ENCODE results near the gene TAOK2.
"Not testable (repeated sequence)": the region's sequence is repeated elsewhere in the genome, so short reads cannot be mapped to it uniquely, and the experiment has no call there.

Gene TAOK2

DNA sequence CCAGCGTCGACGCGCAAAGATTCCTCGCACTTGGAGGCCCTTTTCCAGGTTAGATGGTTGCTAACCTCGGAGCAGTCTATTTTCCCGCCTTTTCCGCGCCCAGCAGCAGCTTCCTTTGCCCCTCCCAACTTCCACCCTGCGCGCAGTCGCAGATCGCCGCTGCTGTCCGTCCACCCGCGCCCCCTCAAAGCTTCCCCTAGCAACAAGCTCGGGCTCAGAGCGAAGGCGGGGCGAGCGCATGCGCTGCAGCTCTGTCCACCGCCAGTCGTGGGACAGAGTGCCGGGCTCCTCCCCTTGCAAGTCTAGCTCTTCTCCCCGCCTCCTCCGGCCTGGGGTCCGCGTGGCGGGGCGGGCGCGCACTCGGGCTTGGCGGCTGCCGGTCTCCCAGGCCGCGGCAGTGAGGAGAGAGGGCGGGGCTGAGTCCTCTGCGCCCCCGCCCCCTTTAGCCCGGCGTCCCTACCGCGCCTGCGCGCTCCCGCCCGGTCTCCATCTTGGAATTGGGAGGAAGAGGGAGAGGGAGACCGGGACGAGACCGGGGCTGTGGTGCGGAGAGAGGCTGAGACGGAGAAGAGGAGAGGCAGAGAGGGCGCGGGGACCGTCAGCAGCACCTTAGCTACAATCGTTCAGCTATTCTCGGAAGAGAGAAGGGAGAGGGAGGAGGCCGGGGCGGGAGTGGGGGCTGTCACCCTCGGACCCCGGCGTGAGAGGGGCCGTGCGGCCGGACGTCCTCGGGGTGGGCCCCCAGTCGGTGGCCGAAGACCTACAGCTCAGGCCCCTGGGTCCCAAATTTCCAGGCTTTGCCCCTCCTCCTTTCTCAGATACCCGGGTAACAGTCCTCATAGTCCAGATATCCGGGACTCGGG is at the start of gene TAOK2:
Gene TAOK2, plus strand, starts transcription at position 485 of the 863 bp plus-strand sequence. CDS start 3,905 bp downstream, outside the sequence.
- peak within 1 kb of the TSS; percentile 71 for H3K27ac ChIP-seq
- peak; percentile 90 for DNase-seq (ENCODE audit: low read depth, low spot score)

DNA sequence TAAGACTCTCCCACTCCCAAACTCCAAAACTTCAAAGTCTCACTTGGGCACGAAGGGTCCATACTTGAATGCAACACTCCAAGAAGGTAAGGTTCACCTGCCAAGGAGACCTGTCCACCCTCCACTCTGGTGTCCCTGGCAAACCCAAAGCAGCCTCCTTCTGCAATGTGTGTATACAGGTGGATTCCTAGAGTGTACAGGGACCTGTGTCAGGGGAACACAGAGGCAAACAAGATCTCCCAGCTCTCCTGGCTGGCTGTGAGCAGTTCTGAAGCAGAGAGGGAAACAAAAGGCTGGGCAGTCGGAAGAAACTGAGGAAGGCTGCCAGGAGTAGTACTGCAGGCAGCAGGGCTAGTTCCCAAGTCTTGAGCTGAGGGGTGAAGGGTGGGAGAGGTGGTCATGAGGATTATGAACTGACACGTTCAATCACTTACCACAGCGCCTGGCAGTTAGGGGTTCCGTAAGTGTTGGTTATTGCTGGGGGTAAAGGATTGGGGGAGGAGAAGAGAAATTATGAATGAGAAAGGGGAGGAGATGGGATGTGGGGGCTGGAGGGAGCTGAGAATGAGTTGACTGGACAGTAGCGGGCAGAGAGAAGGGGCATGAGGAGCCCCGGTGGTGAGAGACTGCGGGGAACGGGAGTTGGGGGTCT is 48.4 kb upstream of the TAOK2 start:
- no peak overlapping the region for H3K27ac ChIP-seq
- no peak for DNase-seq (ENCODE audit: low read depth, low spot score)

DNA sequence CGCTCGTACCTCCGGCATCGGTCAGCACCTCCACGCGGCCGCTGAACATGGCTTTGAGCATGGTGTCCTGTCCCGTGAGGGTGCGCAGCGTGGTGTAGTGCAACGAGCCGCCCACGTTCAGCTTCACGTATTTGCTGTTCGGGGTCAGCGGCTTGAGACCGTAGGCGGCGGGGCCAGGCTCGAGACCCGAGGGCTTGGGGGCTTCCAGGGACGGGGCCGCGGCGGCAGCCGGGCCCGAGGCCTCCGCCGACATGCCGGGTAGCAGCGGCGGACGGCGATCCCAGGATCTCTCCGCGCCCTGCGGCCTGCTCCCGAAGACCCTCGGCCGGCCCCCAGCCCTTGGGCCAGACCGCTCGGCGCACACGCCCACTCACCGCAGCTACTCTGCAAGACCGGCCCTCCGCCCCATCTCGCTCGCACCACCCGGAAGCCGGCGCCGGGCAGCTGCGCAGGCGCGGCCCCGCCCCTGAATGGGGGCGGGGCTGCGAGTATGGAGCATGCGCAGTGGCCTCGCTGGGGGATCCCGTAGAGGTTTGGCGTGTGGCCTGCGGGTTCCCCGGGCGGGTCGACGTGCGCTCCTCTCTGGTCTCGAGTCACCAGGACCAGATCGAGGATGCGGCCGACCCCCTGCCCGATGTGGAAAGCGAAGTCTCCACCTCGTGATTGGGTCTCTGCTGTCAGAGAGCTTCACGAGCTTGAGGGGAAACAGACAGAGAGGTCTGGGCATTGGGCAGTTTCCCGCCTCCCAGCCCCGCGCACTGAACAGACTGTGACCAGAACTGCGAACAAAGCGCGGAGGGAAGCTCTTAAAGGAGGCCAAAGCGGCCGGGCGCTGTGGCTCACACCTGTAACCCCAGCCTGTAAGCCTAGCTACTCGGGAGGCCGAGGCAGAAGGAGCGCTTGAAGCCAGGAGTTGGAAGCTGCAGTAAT is 47.6 kb upstream of the TAOK2 start, which contains the start of gene KCTD13:
Gene KCTD13, minus strand, starts transcription at position 446 of the 930 bp plus-strand sequence. Its CDS starts 193 bp downstream, at position 253.
- H3K27ac ChIP-seq = peak within 1 kb of the TSS; percentile 25
- DNase-seq (ENCODE audit: low read depth, low spot score) = no peak

DNA sequence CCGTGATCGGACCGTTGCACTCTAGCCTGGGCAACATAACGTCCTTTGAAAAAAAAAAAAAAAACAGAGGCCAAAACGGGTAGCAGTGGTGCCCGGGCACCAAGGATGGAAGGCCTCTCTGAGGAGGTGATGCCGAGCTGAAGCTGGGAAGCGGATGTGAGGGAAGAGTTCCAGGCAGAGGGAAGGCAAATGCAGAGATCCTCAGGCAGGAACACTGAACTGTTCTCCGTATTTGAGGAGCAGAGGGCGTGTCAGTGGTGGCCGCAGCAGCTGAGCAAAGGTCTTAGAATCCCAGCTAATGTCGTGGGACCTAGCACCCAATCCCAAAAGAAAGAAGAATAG is 47.0 kb upstream of the TAOK2 start:
- no peak for DNase-seq (ENCODE audit: low read depth, low spot score)
- H3K27ac ChIP-seq = peak overlapping the region; percentile 25

DNA sequence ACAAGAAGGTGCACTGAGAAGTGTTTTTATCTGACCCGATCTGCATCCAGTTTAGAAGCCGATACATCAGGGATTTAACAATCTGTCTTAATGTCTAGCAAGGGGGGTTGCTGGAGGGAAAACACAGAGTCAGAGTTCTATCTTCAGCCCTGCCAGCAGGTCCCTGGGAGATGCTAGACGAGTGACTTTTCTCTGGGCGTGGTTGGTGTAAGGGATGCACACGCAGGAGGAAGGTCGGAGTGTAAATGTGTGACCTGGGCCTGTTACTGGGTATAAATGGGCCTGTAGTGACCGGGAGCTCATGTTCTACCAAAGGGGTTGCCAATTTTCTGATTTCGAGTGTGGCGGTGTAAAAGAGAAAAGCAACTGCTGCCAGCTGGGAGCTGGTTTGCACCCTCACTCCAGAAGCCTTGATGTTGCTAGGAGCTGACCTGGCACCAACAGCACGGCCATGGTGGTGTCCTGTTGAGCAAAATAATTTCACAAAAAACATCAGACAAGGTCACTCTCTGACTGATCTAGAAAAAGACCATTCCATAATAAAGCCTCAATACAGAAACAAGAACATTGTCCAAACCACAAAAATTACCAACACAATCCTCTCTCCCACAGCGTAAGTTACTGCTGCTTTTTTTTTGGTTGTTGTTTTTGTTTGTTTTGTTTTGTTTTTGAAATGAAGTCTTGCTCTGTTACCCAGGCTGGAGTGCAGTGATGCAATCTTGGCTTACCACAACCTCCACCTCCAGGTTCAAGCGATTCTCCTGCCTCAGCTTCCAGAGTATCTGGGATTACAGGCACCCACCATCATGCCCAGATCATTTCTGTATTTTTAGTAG is 46.4 kb upstream of the TAOK2 start:
- DNase-seq (ENCODE audit: low read depth, low spot score) = no peak
- H3K27ac ChIP-seq = no peak overlapping the region

DNA sequence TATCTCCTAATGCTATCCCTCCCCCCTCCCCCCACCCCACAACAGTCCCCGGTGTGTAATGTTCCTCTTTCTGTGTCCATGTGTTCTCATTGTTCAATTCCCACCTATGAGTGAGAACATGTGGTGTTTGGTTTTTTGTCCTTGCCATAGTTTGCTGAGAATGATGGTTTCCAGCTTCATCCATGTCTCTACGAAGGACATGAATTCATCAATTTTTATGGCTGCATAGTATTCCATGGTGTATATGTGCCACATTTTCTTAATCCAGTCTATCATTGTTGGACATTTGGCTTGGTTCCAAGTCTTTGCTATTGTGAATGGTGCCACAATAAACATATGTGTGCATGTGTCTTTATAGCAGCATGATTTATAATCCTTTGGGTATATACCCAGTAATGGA is 41.9 kb upstream of the TAOK2 start:
- not testable (repeated sequence) for H3K27ac ChIP-seq; DNase-seq (ENCODE audit: low read depth, low spot score)

DNA sequence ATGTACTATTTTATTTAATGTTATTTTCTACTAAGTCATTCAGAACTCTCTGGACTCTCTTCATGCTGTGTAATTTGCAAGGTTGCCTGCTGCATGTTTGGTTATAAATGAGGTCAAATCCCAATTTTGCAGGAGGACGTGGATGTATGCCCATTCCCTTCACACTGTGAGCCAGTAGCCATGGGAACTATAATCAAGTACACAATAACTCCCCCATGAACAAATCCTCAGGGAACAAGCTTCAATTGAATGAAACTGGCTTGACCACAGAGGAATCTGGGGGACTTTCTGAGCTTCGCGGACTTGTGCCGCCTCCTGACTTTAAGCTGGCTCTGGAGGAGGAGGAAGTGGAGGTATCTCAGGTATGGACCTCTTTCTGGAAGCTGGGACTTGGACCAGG is 33.0 kb upstream of the TAOK2 start:
- no peak overlapping the region for H3K27ac ChIP-seq
- DNase-seq (ENCODE audit: low read depth, low spot score) = no peak

DNA sequence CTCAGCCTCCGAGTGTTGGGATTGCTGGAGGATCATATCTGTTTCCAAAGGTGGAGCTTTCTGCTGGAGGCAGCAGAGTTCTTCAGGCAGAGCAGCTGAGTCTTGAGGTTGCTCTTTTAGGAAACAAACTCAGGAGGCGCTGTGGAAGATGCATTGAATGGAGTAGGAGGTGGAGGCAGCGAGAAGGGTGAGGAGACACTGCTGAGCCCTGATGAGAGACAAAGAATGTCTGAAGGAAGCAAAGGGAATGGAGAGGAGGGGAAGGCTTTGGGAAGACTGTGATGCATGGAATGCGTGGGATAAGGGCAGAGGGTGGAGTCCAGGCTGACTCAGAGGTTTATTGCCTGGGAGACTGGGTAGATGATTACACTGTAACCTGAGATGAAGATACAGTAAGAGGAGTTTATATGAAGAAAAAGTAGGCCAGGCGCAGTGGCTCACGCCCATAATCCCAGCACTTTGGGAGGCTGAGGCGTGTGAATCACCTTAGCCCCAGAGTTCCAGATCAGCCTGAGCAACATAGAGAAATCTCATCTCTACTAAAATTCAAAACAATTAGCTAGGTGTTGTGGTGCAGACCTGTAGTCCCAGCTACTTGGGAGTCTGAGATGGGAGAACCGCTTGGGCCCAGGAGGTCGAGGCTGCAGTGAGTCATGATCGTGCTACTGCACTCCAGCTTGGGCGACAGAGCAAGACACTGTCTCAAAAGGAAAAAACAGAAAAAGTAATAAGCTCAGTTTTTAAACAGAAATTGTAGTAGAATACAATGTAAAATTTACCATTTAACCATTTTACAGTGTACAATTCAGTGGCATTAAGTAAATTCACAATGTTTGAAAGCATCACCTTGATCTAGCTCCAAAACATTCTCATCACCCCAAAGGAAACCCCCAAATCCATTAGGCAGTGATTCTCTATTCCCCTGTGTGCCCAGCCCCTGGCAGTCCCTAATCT is 29.5 kb upstream of the TAOK2 start:
- peak; percentile 86 for DNase-seq (ENCODE audit: low read depth, low spot score)
- peak overlapping the region; percentile 79 for H3K27ac ChIP-seq

DNA sequence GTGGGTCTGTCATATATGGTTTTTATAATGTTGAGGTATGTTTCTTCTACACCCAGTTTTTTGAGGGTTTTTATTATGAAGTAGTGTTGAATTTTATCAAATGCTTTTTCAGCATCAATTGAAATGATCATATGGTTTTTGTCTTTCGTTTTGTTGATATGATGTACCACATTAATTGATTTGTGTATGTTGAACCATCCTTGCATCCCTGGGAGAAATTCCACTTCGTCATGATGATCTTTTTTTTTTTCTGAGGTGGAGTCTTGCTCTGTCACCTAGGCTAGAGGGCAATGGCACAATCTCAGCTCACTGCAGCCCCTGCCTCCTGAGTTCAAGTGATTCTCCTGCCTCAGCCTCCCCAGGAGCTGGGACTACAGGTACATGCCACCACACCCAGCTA is 25.8 kb upstream of the TAOK2 start:
- H3K27ac ChIP-seq = no peak overlapping the region
- no peak for DNase-seq (ENCODE audit: low read depth, low spot score)

DNA sequence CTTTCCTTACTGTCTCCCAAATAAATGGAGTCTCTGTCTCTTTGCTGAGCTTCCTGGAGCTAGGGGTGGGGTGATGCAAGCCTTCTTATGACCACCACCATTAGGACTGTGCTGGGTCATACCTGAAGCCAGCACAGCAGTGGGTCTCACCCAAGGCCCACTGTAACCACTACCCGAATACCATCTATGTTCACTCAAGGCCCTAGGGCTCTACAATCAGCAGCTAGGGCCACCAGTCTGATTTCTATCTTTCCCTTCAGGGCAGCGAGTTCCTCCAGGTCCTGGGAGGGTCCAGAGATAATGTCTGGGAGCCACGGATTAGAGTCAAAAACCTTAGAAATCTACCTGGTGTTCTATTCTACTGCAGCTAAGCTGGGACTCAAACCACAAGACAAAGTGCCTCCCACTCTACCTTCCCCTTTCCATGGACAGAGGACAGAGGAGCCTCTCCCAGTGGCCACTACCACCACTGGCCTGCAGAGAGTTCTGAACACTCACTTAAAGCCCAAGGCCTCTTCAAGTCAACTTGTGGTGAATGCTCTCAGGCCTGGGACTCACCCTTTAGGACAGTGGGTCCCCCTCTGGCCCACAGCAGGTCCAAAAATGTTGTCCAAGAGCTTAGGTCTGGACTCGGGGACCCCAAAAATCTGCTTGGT is 22.7 kb upstream of the TAOK2 start:
- DNase-seq (ENCODE audit: low read depth, low spot score) = no peak
- H3K27ac ChIP-seq = no peak overlapping the region

DNA sequence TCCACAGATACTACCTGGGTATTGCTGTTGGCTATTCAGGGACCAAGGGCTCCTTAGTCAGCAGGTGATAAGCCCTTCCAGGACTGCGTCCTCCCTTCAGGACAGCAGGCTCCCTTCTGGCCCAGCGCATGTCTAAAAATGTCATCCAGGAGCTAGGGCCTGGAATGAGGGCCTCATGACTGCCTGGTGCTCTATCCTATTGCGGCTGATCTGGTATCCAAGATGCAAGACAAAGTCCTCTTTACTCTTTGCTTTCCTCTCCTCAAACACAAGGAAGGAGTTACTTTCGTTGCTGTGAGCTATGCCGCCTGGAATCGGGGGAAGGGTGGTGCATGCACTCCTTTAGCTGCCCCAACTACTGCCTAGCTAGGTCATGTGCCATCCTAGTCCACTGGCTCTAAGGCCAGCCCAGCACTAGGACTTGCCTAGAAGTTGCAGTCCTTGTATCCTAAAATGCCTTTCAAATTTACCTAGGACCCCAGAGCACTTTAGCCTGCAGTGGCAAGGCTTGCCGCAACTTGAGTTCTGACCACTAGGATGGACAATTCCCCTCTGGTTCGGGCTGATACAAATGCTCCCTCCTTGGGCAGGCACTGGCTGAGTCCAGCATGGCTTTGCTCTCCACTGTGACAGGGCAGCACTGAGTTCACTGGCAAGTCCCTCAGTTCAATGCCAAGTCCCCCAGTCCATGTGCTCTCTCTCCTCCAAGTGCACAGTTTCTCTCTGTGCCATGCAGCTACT is 21.9 kb upstream of the TAOK2 start:
- H3K27ac ChIP-seq = no peak overlapping the region
- DNase-seq (ENCODE audit: low read depth, low spot score) = no peak

DNA sequence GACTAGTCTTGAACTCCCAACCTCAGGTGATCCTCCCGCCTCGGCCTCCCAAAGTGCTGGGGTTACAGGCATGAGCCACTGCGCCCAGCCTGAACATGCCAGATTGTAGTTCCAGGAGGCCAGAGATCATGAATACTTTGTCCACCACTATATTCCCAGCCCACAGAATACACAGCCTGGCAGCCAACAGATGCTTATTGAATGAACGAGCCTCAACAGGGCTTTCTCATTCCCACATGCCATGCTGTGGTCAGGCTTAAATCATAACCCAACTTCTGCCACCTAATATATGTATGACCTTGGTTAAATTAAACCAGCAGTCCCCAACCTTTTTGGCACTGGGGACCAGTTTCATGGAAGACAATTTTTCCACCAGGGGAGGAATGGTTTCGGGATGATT is 14.9 kb upstream of the TAOK2 start:
- H3K27ac ChIP-seq = no peak overlapping the region
- no peak for DNase-seq (ENCODE audit: low read depth, low spot score)

DNA sequence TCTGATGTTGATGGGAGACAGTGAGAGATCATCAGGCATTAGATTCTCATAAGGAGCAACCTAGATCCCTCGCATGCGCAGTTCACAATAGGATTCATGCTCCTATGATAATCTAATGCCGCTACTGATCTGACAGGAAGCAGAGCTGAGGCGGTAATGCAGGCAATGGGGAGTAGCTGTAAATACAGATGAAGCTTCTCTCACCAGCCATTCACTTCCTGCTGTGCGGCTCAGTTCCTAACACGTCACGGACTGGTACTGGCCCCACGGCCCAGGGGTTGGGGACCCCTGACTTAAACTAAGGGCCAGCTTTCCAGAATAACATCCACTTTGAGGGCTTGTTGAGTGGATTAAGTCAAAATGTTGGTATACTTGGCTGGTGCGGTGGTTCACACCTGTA is 14.4 kb upstream of the TAOK2 start:
- DNase-seq (ENCODE audit: low read depth, low spot score) = no peak
- no peak overlapping the region for H3K27ac ChIP-seq

DNA sequence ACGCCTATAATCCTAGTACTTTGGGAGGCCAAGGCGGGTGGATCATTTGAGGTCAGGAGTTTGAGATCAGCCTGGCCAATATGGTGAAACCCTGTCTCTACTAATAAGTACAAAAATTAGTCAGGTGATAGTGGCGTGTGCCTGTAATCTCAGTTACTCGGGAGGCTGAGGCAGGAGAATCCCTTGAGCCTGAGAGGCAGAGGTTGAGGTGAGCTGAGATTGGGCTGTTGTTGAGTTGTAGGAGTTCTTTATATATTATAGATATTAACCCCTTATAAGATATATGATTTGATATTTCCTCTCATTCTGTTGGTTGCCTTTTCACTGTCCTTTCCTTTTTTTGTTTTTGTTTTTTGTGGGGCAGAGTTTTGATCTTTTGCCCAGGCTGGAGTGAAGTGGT is 13.8 kb upstream of the TAOK2 start:
- DNase-seq (ENCODE audit: low read depth, low spot score) = not testable (repeated sequence)

DNA sequence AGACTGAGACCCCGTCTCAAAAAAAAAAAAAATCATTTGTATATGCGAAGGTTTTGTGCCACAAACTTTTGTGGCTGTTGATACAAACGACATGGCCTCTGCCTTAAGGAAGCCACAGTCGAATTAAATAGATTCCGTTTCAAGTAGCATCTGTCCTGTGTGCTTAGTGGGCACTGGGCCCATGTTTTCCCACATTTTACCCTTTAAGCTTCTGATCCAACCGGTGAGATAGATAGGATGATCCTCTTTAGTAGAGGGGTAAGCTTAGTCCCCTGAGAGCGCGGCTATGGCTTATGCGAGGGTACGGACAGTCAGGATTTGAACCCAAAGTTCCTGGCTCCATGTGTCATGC is 12.6 kb upstream of the TAOK2 start:
- no peak for DNase-seq (ENCODE audit: low read depth, low spot score)
- no peak overlapping the region for H3K27ac ChIP-seq

More for the DNA sequence above, 13.8 kb upstream of the TAOK2 start:
- not testable (repeated sequence) for H3K27ac ChIP-seq

DNA sequence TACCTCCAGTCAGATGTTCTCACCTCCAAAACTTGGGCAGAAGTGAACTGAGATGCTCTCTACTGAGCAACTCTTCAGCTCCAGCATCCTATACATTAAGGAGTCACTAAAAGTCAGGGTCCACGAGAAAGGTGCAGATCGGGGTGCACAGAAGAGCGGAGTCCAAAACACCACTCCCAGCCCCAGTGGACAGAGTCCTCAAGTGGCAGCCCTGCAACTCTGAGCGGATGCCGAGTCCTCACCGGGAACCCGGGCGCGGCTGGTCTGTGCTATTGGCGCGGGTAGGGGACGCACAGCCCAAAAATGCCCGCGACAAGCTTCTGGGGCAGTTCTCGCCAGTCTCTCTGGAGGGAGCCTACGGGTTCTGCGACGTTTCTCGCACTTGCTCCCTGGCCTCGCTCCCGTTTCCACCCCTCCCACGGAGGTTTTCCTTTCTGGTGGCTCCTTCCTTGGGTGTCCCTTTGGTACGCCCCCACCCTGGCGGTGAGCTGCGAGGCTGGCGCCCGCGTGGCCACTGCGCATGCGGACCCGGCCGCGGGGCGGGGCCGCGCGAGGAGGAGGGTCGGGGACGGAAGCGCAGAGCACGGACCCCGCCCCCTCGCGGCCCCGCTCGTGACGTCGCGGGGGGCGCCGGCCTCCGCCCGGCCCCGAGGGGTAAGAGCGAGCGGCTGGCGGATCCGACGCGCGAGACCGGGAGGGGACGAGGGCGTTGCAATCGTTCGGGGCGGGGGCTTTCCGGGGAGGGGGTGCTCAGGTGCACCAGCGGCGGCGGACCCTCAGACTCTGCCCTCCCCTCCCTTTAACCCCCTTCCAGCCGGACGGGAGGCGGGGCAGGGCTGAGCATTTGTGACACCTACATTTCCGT is 12.0 kb upstream of the TAOK2 start, which contains the start of gene TMEM219:
Gene TMEM219, plus strand, starts transcription at position 601 of the 865 bp plus-strand sequence. CDS start 1,065 bp downstream, outside the sequence.
- no peak for DNase-seq (ENCODE audit: low read depth, low spot score)

More for the DNA sequence above, 12.0 kb upstream of the TAOK2 start, which contains the start of gene TMEM219:
- peak within 1 kb of the TSS; percentile 67 for H3K27ac ChIP-seq

Measured in epithelial cell of prostate (primary cell).